ENCODE results near the gene PDZK1IP1.

The PDZK1IP1 gene

GRCh38 chr1:47229886-47230691, 40.3 kb upstream of the PDZK1IP1 start:
- peak overlapping the region; percentile 61 for H3K27ac ChIP-seq
- H3K9me3 ChIP-seq (ENCODE audit: control insufficient read depth, low read length), result no peaks in the 10 kb centered on the region
- TF ChIP-seq CTCF (IDR thresholded peaks at IDR 0.05), result no peak
- peak overlapping the region; percentile 16 for H3K4me2 ChIP-seq (ENCODE audit: low read length)
- H3K27me3 ChIP-seq (ENCODE audit: control insufficient read depth, insufficient read depth, low read length), result peaks cover 20% of the 10 kb centered on the region
- H3K36me3 ChIP-seq (ENCODE audit: control insufficient read depth, insufficient read depth, low read length), result no peaks in the 10 kb centered on the region
- no peaks in the 10 kb centered on the region for H3K4me1 ChIP-seq
- H3K79me2 ChIP-seq, result no peaks in the 10 kb centered on the region
- peak overlapping the region; percentile 24 for H3K4me3 ChIP-seq (ENCODE audit: low read depth, low read length)
- H2AFZ ChIP-seq, result no peak overlapping the region
- no peak overlapping the region for H3K9ac ChIP-seq

GRCh38 chr1:47229031-47229885, 39.4 kb upstream of the PDZK1IP1 start:
- H3K9ac ChIP-seq, result no peak overlapping the region

GRCh38 chr1:47228644-47229030, 38.8 kb upstream of the PDZK1IP1 start:
- no peaks in the 10 kb centered on the region for H3K36me3 ChIP-seq (ENCODE audit: control insufficient read depth, insufficient read depth, low read length)
- no peak for TF ChIP-seq CTCF (IDR thresholded peaks at IDR 0.05)
- no peak overlapping the region for H3K9ac ChIP-seq
- H3K27ac ChIP-seq, result peak overlapping the region; percentile 61
- no peaks in the 10 kb centered on the region for H3K9me3 ChIP-seq (ENCODE audit: control insufficient read depth, low read length)
- no peaks in the 10 kb centered on the region for H3K4me1 ChIP-seq
- peaks cover 20% of the 10 kb centered on the region for H3K27me3 ChIP-seq (ENCODE audit: control insufficient read depth, insufficient read depth, low read length)
- H2AFZ ChIP-seq, result no peak overlapping the region
- no peak overlapping the region for H3K4me3 ChIP-seq (ENCODE audit: low read depth, low read length)
- H3K79me2 ChIP-seq, result no peaks in the 10 kb centered on the region
- H3K4me2 ChIP-seq (ENCODE audit: low read length), result no peak overlapping the region

More at GRCh38 chr1:47229031-47229885, 39.4 kb upstream of the PDZK1IP1 start:
- peak overlapping the region; percentile 24 for H3K4me3 ChIP-seq (ENCODE audit: low read depth, low read length)
- H3K36me3 ChIP-seq (ENCODE audit: control insufficient read depth, insufficient read depth, low read length), result no peaks in the 10 kb centered on the region
- TF ChIP-seq CTCF (IDR thresholded peaks at IDR 0.05), result no peak
- no peaks in the 10 kb centered on the region for H3K4me1 ChIP-seq
- H2AFZ ChIP-seq, result no peak overlapping the region
- no peaks in the 10 kb centered on the region for H3K9me3 ChIP-seq (ENCODE audit: control insufficient read depth, low read length)
- no peaks in the 10 kb centered on the region for H3K79me2 ChIP-seq
- H3K27ac ChIP-seq, result peak overlapping the region; percentile 61
- H3K4me2 ChIP-seq (ENCODE audit: low read length), result no peak overlapping the region
- peaks cover 20% of the 10 kb centered on the region for H3K27me3 ChIP-seq (ENCODE audit: control insufficient read depth, insufficient read depth, low read length)

- Histone ChIP-seq H3K9me3 (ENCODE audit: control insufficient read depth, low read length) (no peaks in the 10 kb centered on the region), H3K27me3 (ENCODE audit: control insufficient read depth, insufficient read depth, low read length) (peaks cover 18% of the 10 kb centered on the region), H2AFZ (no peak overlapping the region), H3K79me2 (no peaks in the 10 kb centered on the region), H3K4me2 (ENCODE audit: low read length) (no peak overlapping the region), H3K4me3 (ENCODE audit: low read depth, low read length) (no peak overlapping the region), H3K4me1 (no peaks in the 10 kb centered on the region), H3K36me3 (ENCODE audit: control insufficient read depth, insufficient read depth, low read length) (no peaks in the 10 kb centered on the region), H3K9ac (no peak overlapping the region), H3K27ac (no peak overlapping the region)
- TF ChIP-seq CTCF (IDR thresholded peaks at IDR 0.05), result no peak
Observed at GRCh38 chr1:47227341-47228232, 37.8 kb upstream of the PDZK1IP1 start.
